ENCODE results near the gene PDLIM4. TPM values are rescaled to one million over a fixed set of nuclear protein-coding genes. Genes with fewer than 3 reads are reported as not detected.

PDLIM4 gene
- total and polyA plus RNA-seq, 2 experiments from 2014 or later = 25.2 to 31.8 TPM

DNA sequence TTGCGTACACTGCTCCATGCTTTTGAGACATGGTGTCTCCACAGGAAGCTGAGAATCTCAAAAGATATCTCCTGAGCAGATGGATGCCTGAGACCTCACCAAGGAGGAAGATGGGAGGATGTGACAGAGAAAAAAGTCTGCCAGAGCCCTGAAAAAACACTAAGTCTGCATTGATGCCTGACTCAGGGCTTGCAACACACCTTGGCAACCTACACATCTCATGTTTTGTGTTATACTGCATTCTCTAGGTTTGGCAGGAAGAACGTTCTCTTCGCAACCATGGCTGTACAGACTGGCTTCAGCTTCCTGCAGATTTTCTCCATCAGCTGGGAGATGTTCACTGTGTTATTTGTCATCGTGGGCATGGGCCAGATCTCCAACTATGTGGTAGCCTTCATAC lies 55.9 kb downstream of the PDLIM4 start (continued):
- TF ChIP-seq, protein P1, sequence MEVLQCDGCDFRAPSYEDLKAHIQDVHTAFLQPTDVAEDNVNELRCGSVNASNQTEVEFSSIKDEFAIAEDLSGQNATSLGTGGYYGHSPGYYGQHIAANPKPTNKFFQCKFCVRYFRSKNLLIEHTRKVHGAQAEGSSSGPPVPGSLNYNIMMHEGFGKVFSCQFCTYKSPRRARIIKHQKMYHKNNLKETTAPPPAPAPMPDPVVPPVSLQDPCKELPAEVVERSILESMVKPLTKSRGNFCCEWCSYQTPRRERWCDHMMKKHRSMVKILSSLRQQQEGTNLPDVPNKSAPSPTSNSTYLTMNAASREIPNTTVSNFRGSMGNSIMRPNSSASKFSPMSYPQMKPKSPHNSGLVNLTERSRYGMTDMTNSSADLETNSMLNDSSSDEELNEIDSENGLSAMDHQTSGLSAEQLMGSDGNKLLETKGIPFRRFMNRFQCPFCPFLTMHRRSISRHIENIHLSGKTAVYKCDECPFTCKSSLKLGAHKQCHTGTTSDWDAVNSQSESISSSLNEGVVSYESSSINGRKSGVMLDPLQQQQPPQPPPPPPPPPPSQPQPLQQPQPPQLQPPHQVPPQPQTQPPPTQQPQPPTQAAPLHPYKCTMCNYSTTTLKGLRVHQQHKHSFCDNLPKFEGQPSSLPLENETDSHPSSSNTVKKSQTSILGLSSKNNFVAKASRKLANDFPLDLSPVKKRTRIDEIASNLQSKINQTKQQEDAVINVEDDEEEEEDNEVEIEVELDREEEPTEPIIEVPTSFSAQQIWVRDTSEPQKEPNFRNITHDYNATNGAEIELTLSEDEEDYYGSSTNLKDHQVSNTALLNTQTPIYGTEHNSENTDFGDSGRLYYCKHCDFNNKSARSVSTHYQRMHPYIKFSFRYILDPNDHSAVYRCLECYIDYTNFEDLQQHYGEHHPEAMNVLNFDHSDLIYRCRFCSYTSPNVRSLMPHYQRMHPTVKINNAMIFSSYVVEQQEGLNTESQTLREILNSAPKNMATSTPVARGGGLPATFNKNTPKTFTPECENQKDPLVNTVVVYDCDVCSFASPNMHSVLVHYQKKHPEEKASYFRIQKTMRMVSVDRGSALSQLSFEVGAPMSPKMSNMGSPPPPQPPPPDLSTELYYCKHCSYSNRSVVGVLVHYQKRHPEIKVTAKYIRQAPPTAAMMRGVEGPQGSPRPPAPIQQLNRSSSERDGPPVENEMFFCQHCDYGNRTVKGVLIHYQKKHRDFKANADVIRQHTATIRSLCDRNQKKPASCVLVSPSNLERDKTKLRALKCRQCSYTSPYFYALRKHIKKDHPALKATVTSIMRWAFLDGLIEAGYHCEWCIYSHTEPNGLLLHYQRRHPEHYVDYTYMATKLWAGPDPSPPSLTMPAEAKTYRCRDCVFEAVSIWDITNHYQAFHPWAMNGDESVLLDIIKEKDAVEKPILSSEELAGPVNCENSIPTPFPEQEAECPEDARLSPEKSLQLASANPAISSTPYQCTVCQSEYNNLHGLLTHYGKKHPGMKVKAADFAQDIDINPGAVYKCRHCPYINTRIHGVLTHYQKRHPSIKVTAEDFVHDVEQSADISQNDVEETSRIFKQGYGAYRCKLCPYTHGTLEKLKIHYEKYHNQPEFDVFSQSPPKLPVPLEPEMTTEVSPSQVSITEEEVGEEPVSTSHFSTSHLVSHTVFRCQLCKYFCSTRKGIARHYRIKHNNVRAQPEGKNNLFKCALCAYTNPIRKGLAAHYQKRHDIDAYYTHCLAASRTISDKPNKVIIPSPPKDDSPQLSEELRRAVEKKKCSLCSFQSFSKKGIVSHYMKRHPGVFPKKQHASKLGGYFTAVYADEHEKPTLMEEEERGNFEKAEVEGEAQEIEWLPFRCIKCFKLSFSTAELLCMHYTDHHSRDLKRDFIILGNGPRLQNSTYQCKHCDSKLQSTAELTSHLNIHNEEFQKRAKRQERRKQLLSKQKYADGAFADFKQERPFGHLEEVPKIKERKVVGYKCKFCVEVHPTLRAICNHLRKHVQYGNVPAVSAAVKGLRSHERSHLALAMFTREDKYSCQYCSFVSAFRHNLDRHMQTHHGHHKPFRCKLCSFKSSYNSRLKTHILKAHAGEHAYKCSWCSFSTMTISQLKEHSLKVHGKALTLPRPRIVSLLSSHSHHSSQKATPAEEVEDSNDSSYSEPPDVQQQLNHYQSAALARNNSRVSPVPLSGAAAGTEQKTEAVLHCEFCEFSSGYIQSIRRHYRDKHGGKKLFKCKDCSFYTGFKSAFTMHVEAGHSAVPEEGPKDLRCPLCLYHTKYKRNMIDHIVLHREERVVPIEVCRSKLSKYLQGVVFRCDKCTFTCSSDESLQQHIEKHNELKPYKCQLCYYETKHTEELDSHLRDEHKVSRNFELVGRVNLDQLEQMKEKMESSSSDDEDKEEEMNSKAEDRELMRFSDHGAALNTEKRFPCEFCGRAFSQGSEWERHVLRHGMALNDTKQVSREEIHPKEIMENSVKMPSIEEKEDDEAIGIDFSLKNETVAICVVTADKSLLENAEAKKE (CRISPR knock-in tag; IDR thresholded peaks at IDR 0.05) = no peak
- TF ChIP-seq, protein P2, sequence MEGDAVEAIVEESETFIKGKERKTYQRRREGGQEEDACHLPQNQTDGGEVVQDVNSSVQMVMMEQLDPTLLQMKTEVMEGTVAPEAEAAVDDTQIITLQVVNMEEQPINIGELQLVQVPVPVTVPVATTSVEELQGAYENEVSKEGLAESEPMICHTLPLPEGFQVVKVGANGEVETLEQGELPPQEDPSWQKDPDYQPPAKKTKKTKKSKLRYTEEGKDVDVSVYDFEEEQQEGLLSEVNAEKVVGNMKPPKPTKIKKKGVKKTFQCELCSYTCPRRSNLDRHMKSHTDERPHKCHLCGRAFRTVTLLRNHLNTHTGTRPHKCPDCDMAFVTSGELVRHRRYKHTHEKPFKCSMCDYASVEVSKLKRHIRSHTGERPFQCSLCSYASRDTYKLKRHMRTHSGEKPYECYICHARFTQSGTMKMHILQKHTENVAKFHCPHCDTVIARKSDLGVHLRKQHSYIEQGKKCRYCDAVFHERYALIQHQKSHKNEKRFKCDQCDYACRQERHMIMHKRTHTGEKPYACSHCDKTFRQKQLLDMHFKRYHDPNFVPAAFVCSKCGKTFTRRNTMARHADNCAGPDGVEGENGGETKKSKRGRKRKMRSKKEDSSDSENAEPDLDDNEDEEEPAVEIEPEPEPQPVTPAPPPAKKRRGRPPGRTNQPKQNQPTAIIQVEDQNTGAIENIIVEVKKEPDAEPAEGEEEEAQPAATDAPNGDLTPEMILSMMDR (conservative IDR thresholded peaks at IDR 0.05; ENCODE audit: low read depth in 2 of 2) = no peak
- TF ChIP-seq EZH2 (IDR thresholded peaks at IDR 0.05; ENCODE audit: low read depth, unreplicated experiment) (no peak), JUNB (IDR thresholded peaks at IDR 0.05; ENCODE audit: unreplicated experiment) (no peak)

DNA sequence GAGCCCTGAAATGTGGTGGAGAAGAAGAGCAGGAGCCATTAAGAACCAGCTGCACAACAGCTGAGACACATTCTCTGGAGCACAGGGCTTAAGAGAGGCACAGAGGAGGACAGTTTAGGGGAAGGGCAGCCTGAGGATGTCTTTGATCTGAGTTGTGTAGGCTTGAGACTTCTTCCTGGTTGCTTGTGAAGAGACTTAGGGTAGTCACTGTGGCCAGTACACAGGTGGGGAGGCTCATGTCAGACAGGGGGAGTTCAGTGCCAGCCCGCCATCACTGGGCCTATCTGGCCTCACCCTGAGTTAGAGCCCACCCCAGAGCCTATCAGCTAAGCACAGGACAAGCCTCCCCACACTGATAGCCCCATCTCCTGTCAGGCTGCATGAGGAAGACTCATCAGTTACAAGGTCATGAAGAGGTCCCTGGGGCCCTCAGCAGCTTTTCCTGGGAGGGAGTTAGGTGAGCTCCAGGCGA lies 56.5 kb downstream of the PDLIM4 start:
- no peaks in the 10 kb centered on the region for H3K36me3 Mint-ChIP-seq (ENCODE audit: low read depth)
- no peak overlapping the region for H3K27ac Mint-ChIP-seq
- Histone ChIP-seq H3K4me1 (ENCODE audit: insufficient read depth) (no peaks in the 10 kb centered on the region), H2AFZ (no peak overlapping the region), H3K79me2 (replicated peaks; ENCODE audit: insufficient read depth) (no peaks in the 10 kb centered on the region), H3K4me3 (no peak overlapping the region), H3K36me3 (ENCODE audit: insufficient read depth) (no peaks in the 10 kb centered on the region), H3K9me2 (ENCODE audit: insufficient read depth) (no peaks in the 10 kb centered on the region), H3K27ac (ENCODE audit: low read depth) (no peak overlapping the region), H3K4me2 (no peak overlapping the region), H4K20me1 (replicated peaks; ENCODE audit: insufficient read depth) (no peaks in the 10 kb centered on the region), H3K27me3 (ENCODE audit: insufficient read depth) (no peaks in the 10 kb centered on the region), H3F3A (replicated peaks; ENCODE audit: low read depth) (no peaks in the 10 kb centered on the region)
- no peaks in the 10 kb centered on the region for H3K9me3 Mint-ChIP-seq
- no peak for DNase-seq (ENCODE audit: low spot score)
- no peaks in the 10 kb centered on the region for H3K27me3 Mint-ChIP-seq (ENCODE audit: insufficient read depth, low read depth, poor library complexity)
- ATAC-seq = no peak
- H3K4me3 Mint-ChIP-seq = no peak overlapping the region
- peaks cover 2% of the 10 kb centered on the region; the same call in 1 of the 3 replicates for H3K4me1 Mint-ChIP-seq
- TF ChIP-seq CREB1 (CRISPR knock-in tag; IDR thresholded peaks at IDR 0.05; ENCODE audit: low read depth) (no peak), POLR2AphosphoS5 (IDR thresholded peaks at IDR 0.05; ENCODE audit: low read depth) (no peak), EZH2 (IDR thresholded peaks at IDR 0.05; ENCODE audit: low read depth, unreplicated experiment) (no peak), JUNB (IDR thresholded peaks at IDR 0.05; ENCODE audit: unreplicated experiment) (no peak), EZH2phosphoT487 (IDR thresholded peaks at IDR 0.05; ENCODE audit: unreplicated experiment) (no peak)
- TF ChIP-seq, protein P1 (CRISPR knock-in tag; IDR thresholded peaks at IDR 0.05) = no peak

Data from GM23338 (cell line).